ENCODE measurements around the gene ARRB1.
"Not testable (repeated sequence)": the region's sequence is repeated elsewhere in the genome, so short reads cannot be mapped to it uniquely, and the experiment has no call there.

The ARRB1 gene

GRCh38 chr11:75351541-75351790, at the start of gene ARRB1:
ARRB1 (minus strand) TSS chr11:75351661; CDS start chr11:75351607, 54 bp downstream.
- peak; percentile 79 for DNase-seq (ENCODE audit: low spot score)

GRCh38 chr11:75400146-75400865, 48.8 kb upstream of the ARRB1 start:
- DNase-seq (ENCODE audit: low spot score) = no peak

GRCh38 chr11:75399344-75400145, 48.1 kb upstream of the ARRB1 start, which contains the start of gene RPS3:
RPS3 (plus strand) TSS chr11:75399518; CDS start chr11:75399548, 30 bp downstream.
- peak; percentile 79 for DNase-seq (ENCODE audit: low spot score)

GRCh38 chr11:75398906-75399305, 47.4 kb upstream of the ARRB1 start:
- DNase-seq (ENCODE audit: low spot score) = no peak

DNA sequence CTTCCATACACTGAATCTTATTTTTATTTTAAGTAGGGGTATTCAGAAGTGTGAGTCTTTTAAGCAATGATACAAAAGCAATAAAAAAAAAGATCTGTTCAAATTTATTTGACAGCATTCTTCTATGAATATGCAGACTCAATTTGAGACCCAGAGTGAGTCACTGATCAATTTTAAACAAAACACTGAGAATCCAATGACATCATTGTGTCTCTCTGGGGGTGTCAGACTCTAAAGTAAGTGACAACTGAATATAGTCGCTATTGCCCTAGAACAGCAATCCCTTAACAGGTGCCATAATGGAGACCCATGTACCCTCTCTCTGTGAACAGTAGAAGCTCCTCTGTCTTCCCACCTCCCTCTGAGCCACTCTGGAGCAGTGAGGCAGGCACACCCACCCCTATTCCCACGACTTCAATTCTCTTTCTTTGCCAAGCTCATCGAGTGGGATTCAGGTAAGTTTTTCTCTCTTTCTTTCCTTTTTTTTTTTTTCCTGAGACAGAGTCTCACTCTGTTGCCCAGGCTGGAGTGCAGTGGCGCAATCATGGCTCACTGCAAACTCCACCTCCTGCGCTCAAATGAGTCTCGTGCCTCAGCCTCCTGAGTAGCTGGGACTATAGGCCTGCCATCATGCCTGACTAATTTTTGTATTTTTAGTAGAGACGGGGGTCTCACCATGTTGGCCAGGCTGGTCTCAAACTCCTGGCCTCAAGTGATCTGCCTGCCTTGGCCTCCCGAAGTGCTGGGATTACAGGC, 42.8 kb upstream of the ARRB1 start:
- no peak for DNase-seq (ENCODE audit: low spot score)

GRCh38 chr11:75389925-75390324, 38.5 kb upstream of the ARRB1 start:
- no peak for DNase-seq (ENCODE audit: low spot score)

DNA sequence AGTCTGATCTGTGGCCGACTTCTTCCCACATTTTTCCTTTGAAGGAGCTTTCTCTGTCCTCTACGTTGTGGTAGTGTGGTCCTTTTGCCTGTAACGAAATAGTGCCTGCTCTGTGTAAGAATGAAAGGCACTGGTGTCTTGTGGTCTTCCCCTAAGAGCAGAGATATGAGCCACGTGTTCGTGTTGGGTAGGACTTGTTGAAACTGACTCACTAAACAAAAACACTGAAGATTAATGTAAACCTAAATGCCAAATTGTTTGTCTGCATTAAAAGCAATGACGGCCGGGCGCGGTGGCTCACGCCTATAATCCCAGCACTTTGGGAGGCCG, 37.8 kb upstream of the ARRB1 start:
- no peak for DNase-seq (ENCODE audit: low spot score)

GRCh38 chr11:75388386-75389275, 37.2 kb upstream of the ARRB1 start:
- peak; percentile 64 for DNase-seq (ENCODE audit: low spot score)

- DNase-seq (ENCODE audit: low spot score) = no peak
Measured at GRCh38 chr11:75387736-75388294, 36.4 kb upstream of the ARRB1 start.

DNA sequence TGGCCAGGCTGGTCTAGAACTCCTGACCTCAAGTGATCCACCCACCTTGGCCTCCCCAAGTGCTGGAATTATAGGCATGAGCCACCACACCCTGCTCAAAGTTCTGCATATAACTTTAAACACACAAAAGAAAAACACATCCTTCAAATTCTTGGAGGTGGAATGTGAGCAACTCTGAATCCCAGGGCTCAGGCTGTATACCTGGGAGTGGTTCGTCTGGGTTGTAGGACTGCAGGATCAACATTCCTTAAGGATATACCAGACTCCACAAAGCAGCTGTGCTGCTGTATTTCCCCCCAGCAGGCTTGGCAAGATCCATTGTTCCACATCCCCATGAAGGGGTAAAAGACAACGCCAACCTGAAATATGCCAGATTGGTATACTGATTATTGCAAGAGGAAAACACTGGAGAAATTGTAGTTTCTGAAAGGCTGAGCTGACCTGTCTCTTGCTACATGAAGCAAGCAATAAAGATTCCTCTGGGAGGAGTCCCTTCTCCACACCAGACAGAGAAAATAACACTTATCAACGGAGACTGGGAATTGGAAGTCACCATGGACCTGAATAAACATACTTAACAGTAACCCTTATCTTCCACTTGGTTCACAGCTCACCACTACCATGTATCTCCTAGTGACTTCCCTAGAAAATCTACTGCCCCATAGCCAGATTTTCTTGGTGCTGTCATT, 35.6 kb upstream of the ARRB1 start:
- DNase-seq (ENCODE audit: low spot score) = no peak

- peak; percentile 77 for DNase-seq (ENCODE audit: low spot score)
Measured at GRCh38 chr11:75384438-75385080, 33.1 kb upstream of the ARRB1 start.

DNA sequence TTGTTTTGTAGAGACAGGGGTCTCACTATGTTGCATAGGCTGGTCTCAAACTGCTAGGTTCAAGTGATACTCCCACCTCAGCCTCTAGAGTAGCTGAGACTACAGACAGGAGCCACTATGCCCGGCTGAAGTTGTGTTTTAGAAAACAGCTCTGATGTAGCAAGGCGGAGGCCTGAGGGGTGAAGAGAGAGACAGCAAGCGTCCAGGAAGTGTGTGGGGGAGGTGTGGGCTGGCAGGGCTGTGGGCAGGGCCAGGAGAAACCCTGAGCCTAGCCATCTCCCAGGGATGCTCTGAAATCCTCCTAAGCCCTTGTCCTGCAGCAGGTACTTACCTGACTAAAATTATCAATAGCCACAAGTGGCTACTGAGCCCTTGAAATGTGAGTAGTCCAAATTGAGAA, 31.8 kb upstream of the ARRB1 start:
- DNase-seq (ENCODE audit: low spot score) = no peak

- no peak for DNase-seq (ENCODE audit: low spot score)
Measured at GRCh38 chr11:75380716-75381420, 29.4 kb upstream of the ARRB1 start.

DNA sequence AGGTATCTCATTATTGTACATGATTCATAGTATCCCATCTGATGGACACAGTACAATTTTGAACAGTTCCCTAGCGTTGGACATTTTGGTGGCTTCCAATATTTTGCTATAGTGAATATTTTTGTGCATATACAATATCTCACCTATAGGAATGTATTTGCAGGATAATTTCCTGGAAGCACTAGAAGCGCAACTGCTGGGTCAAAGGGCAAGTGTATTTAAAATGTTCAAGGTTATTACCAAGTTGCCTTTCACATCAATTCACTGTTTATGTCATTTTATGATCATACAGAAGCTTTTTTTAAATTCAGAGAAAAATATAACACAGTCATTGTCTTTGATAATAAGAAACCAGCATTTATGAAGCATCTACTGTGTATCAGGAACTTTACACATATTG, 28.8 kb upstream of the ARRB1 start:
- DNase-seq (ENCODE audit: low spot score) = no peak

DNA sequence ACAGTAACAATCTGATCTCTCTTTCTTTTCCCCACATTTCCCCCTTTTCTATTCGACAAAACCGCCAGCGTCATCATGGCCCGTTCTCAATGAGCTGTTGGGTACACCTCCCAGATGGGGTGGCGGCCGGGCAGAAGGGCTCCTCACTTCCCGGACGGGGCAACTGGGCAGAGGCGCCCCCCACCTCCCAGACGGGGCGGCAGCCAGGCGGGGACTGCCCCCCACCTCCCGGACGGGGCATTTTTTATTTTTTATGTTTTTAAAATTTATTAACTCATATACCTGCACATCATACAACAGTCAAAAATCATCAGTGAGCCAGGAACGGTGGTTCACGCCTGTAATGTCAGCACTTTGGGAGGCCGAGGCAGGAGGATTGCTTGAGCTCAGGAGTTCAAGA, 27.3 kb upstream of the ARRB1 start:
- DNase-seq (ENCODE audit: low spot score) = not testable (repeated sequence)

DNA sequence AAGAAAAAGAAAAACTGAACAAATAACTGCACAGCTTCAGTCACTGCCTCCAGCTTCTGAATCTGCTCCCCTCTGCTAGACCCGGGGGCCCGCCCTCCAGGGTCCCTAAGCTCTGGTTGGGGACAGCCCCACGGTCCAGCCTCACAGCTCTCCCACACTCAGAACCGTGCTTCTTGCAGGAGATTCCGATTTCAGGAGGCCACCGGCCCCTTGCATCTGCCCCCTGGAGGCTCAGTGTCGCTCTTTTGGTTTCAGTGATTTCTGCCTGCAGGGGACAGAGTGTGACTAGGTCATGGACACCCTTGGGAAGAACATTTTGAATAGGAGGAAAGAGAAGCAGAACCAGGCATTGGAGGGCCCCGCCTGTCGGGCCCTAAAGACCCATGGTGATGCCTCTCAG, 24.7 kb upstream of the ARRB1 start:
- DNase-seq (ENCODE audit: low spot score) = no peak

- no peak for DNase-seq (ENCODE audit: low spot score)
Measured at GRCh38 chr11:75375626-75376025, 24.2 kb upstream of the ARRB1 start.

GRCh38 chr11:75374646-75375045, 23.2 kb upstream of the ARRB1 start:
- no peak for DNase-seq (ENCODE audit: low spot score)

GRCh38 chr11:75373201-75373600, 21.7 kb upstream of the ARRB1 start:
- no peak for DNase-seq (ENCODE audit: low spot score)

Data from HuH-7.5 (cell line).